CD4-positive, alpha-beta T cell treated with Interleukin-12 subunit alpha and Interleukin-12 subunit beta, for 1 hour (primary cell): ENCODE results near the gene CCL1.

Source experiments
- DNase-seq: peaks from one replicate; pipeline ENCODE4 v3.0.0-alpha.2; 2020

CCL1 gene

DNA sequence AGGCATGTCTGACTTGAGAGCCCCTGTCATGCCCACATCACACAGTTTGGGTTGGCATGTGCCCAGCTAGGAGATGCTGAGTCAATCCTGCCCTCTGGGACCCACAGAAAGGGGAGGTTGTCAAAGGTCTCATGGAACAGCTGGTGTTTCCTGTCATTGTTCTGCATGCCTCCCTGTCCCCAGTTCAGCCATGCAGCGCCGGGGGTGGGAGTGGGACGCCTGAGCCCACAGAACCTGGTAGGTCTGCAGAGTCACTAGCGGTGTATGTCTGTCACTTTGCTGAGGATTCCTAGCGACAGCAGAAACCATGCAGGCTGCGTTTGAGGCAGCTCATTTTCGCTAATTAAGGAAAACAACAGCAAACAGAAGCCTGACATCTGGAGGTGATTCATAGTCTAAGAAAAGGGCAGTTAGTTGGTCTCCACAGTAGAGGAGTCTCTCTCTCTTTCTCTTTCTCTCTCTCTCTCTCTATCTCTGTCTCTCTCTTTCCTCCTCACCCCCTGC lies 19.6 kb upstream of the CCL1 start:
- DNase-seq, result no peak

DNA sequence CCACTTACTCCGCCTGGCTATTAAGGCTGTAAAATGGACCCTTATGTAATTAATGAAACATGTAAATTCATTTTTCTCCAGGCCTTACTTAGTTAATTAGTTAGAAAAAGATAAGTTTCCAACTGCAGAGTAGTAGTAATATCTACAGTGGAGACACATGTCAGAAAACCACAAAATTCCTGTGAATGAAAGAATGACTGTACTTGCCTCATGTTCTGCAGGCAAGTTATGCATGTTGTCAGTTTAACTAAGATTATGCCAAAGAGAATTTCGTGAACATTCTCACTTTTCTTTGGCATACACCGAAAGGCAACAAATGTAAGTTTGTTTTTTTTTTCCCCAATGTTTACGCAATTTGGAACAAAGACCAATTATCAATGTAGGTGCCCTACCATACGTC lies 16.8 kb upstream of the CCL1 start:
- no peak for DNase-seq

DNA sequence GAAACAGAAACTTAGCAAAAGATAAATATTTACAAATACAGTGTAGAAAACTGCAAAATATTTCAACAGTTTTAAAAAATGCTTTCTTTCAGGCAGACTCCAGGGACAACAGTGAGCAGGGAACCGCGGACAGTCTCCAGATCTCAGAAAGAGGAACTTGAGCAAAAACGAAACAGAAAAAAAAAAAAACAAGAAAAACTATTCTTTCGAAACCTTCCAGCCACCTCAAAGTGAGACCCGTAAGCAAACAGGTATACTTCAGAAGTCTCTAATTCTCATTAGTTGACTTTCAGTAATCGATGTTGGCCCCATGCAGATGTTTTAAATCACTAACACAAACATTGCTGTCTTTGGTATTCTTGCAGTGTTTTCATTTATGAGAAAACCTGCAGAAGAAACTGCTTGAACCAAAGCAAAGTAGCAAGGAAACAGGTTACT lies 15.7 kb upstream of the CCL1 start:
- no peak for DNase-seq

DNA sequence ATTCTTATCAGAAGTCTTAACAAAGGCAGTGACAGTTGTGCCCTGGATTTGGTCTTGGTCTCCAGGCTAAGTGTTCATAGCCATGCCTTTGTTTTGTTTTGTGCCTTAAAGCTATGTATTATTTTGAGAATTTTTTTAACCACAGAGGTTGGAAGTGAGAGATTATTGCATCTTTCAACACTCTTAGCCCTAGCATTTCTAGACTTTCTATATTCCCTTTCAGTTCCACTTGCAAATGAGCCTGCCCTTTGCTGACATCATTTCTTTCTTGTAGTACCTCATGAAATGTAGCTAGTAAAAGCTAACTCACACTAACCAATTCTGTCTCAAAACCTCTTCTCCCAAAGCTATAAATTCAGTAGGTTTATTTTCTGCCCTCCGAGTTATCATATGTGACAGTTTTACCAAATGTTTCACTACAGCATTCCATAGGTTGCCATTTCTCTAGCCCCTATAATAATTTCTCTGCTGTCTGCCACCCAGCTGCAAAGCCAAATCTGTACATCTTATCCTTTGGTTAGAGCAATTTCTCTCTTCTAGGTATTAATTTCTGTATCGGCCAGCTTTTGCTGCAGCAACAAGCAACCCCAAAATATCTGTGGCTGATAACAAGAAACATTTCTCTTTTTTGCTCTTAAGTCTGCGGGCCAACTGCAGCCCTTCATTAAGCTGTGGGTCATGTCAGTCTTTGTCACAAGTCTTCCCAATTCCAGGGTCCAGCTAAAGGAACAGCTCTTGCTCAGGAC lies 14.2 kb upstream of the CCL1 start:
- no peak for DNase-seq

- no peak for DNase-seq
Measured at GRCh38 chr17:34375426-34375997, 12.5 kb upstream of the CCL1 start.

- no peak for DNase-seq
Measured at GRCh38 chr17:34374457-34374856, 11.4 kb upstream of the CCL1 start.

- no peak for DNase-seq
Measured at GRCh38 chr17:34371405-34372100, 8.5 kb upstream of the CCL1 start.

DNA sequence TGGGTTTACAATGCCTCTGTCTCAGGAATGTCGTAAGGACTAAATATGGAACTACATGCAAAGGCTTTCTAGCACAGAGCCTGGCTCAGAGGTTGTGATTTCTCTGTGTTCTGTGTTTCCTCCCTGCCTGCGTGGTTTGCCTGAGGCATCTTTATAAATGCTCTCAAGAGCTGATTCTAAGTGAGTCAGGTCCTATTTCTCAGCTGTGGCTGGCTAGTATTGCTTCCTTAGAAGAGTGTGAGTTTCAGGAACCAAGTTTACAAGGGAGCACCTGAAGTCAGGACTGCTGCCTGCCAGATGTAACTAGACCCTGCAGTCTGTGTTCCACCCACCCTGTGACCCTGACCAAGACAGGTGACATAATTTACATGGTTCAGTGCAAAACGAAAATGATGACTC lies 8.0 kb upstream of the CCL1 start:
- no peak for DNase-seq

DNA sequence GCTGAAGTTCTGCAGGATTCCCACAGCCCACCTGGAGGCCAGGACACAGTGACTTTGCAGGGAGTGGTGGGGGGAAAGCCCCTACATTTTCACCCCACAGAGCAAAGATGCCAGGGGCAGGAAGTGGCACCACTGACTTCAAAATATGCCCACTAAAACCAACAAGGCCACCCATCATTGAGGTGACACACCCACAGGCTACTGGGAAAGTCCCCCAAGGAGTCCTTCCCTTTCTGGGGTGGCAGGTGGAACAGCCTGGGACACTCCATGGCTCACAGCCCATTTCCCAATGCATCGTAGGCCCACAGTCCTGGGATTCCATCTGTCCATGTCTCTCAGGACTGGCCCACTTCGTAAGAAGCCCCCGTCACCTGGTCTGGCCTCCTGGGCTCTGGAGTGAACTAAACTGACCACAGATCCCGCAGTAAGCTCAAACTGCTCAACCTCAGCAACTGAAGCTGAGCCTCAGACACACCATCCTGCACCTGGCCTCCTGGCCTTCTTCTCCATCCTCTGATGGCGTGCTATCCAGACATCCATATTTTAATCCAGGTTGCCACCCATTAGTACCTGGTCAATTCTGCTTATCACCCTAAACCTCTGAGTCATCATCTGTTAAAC lies 7.5 kb upstream of the CCL1 start:
- no peak for DNase-seq

GRCh38 chr17:34369571-34369970 lies 6.5 kb upstream of the CCL1 start:
- no peak for DNase-seq

DNA sequence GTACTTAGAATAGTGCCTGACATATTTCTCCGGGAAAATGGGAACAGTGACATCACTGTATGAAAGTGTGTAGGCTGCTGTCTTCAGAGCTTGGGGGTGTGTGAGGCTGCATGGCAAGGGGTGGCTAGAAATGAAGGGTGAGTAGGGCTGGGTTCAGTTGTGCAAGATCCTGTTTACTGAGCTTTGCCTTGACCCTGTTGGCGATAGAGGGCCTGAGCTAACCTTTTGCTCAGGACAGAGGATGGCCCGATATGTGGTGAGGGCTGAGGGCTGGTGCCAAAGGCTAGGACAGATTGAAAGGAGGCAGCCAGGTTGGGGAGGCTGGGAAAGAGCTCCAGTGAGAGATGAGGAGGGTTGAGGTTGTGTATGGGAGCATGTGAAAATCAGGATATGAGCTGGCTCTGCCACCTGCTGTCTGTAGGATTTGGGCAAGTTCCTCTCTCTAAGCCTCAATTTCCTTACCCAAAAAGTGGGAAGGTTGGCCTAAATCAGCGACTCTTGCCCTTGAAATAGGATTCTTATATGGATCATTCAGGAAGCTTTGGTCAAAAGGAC lies 6.0 kb upstream of the CCL1 start:
- DNase-seq, result no peak

DNA sequence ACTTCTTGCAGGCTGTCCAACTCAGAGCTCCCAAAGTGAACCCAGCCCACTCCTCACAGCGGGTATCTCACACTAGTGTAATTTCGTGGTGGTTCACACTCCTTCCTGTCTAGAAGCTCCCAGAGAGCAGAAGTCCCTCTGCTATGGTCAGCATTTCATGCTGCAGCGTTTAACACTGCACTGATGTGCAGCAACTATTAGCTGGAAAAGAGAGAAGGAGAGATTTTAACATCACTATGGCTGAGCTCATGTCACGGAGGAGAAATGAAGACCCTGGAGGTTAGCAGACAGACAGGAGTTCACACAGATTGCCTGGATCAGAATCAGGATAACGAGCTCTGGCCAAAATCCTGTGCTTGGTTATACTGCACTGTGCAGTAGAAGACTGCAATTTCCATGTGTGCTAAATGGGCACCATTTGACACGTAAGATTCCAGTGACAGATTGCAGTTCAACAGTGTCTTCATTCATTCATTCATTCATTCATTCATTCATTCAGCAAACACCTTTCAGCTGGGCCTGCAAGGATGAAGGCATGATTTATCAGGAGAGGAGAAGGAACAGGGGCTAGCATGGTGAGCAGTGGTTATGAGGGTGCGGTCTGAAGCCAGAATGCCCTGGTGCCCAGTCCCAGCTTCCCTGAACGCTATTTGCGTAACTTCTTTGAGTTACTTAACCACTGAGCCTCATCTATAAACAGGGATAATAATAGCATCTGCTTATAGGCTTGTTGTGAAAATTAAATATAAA lies 5.3 kb upstream of the CCL1 start:
- no peak for DNase-seq

- no peak for DNase-seq
Measured at GRCh38 chr17:34367486-34368195, 4.6 kb upstream of the CCL1 start.

DNA sequence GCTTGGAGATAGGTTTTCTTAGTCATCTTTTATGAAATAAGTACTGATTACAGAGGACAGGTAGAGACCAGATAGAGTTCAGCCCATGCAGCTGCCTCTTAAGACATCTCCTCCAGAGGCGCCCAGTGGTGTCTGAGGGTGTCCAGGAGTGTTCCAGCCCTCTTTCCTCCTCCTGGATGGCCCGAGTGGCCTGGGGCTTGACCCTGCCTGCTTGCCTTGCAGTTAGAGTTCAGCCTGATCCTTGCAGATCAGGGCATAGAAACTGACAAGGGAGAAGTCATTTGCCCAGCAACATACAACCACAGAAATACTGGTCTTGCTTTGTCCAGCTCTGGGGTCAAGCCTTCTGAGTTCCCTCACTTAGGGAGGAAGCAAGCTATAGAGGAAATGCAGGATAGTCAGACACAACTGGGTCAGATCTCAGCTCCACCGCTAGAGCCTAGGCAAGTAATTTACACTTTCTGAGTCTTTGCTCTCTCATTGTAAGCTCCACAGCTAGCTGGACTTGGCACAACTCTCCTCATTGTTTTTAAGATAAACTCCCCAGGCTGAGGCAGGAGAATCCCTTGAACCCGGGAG lies 3.6 kb upstream of the CCL1 start:
- DNase-seq, result no peak

- DNase-seq, result no peak
Measured at GRCh38 chr17:34366010-34366409, 3.0 kb upstream of the CCL1 start.

GRCh38 chr17:34365340-34365739 lies 2.3 kb upstream of the CCL1 start:
- DNase-seq, result no peak

DNA sequence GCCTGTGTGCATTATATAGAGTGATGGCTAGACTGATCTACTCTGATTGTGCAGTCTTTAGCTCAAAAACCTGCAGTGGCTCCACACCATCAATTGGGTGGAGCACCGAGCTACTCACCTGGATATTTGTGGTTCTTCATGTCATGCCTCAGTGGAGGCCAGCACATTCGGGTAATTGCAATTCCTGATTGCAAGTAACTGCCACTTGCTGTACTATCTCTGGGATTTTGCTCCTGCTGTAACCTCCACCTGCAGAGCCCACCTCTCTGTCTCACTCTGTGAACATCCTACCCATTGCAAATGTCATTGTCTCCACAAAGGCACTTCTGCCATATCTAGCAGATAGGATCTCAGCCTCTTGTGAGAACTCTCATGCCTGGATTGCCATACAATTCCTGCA lies 1.7 kb upstream of the CCL1 start:
- no peak for DNase-seq

GRCh38 chr17:34361478-34362061 lies 1.5 kb downstream of the CCL1 start:
- DNase-seq, result peak; percentile 56

- DNase-seq, result no peak
Measured at GRCh38 chr17:34360601-34361270, 2.3 kb downstream of the CCL1 start.

DNA sequence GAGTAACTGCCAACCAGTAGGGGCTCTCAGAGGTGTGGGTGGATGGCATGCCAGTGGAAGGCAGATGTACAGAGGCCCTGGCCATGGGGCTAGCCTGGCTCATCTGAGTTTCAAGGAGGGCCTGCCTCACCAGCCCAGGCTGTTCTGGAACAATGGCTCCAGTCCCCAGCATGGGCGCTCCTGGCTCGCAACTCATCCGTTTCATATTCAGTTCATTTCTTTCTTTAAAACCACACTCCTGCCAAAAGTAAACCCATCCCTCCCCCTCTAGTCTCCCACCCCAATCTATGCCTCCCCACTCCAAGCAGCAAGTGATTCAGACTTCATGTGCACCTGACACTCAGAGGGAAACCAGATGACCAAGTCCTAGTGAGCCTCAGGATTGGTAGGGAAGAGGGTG lies 4.4 kb downstream of the CCL1 start:
- DNase-seq, result no peak

DNA sequence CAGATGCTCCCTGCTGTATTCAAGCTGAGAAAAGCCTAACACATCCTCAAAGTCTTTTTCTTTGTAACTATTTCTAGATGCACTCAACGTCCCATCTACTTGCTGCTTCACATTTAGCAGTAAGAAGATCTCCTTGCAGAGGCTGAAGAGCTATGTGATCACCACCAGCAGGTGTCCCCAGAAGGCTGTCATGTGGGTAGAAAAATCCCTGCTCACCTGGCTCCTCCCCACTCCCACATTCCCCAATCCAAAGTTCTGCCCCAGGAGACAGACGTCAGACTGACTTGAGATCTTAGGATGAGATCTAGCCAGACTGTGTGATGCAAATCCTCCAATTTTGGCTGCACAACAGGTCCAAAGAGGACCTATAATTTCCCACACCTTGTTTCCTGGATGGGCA lies 5.6 kb downstream of the CCL1 start:
- DNase-seq, result no peak
